CD4-positive, alpha-beta T cell treated with Interleukin-17A for 4 hours (primary cell): ENCODE results near the gene GAD2.

ENCODE experiments used
- DNase-seq: peaks from one replicate; pipeline ENCODE4 v3.0.0-alpha.2; 2020; ENCODE audit warnings: mixed read lengths

The GAD2 gene

DNA sequence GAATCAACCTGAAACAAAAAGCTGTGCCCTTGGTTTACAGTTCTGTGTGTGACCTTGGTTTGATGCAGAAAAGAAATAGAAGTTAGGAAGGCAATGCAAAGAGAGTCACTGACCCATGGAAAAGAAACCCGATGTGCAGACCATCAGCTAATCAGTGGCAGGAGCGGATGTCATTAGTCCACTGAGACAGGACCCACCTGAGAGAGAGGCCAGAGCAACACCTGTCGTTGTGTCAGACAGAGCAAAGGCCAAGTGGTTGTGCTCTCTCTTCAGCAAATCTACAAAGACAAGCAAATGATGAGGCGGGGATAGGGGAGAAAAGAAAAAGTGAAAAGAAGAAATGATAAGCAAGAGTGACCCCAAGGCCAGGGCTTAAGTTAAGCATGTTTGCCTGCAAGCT is 8.7 kb downstream of the GAD2 start:
- no peak for DNase-seq

DNA sequence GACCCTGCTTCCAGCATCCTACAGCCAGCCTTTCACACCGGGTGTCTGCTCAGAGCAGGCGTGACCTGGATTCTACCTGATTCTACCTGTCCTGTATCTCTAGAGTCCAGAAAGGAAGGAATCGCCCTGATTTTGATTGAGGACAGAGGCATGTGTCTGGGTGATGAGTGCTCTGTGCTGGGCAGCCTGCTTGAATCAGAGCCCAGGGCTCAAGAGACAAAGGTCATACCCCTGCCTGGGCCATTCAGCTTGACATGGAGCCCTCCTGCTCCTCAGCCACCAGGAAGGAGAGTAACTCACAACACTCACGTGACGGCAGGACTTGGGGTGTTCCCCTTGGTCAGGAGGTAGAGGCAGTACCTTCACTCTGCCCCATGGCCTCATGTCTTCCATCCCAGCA is 11.2 kb downstream of the GAD2 start:
- no peak for DNase-seq

DNA sequence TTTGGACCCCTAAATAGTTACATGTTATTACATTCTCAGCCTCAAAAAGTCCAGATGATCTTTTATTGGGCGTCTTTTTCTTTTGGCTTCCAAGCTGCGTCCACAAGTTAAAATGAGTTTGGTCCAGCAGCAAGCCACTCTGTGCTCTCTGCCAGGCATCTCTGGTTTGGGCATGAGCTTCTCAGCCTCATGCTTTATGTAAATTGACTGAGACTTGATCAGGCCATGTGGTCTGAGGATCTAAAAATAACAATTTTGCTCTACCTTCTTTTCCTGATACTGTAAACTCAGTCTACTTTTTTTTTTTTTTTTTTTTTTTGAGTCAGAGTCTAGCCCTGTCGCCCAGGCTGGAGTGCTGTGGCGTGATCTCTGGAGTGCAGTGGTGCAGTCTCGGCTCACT is 15.6 kb downstream of the GAD2 start:
- no peak for DNase-seq

DNA sequence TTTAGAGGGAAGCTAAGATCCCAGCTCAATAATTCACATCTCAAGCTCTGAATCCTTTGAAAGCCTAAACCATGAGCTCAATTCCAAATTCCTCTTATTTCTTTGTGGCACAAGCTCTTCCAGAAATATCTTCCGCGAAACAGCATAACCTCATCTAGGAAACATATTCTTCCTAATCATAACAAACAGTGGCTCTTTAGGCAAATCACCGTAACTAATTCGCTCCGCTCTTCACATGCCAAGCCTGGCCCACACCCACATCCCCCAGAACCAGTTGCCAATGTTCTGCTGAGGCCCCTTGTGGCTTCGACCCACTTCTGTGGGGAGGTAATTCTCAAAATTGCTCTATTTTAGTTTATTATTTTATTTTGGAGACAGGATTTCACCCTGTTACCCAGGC is 19.2 kb downstream of the GAD2 start:
- DNase-seq = no peak

DNA sequence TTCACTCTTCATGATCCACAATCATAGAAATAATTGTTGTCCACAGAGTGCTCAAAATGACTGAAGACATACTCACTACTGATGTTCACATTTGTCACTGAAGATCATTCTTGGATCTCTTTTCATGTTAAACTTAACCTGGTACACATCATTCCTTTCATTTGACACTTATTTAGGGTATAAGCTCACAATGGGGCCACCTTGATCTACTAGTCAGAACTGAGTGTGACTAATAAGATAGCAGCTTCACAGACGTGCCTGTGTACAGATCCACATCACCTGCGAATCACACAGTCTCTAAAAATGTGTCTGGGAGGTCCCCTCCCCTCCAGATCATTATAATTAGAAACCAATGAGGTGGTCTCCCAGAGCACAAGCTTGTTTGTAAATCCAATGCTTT is 21.8 kb downstream of the GAD2 start:
- DNase-seq = no peak

DNA sequence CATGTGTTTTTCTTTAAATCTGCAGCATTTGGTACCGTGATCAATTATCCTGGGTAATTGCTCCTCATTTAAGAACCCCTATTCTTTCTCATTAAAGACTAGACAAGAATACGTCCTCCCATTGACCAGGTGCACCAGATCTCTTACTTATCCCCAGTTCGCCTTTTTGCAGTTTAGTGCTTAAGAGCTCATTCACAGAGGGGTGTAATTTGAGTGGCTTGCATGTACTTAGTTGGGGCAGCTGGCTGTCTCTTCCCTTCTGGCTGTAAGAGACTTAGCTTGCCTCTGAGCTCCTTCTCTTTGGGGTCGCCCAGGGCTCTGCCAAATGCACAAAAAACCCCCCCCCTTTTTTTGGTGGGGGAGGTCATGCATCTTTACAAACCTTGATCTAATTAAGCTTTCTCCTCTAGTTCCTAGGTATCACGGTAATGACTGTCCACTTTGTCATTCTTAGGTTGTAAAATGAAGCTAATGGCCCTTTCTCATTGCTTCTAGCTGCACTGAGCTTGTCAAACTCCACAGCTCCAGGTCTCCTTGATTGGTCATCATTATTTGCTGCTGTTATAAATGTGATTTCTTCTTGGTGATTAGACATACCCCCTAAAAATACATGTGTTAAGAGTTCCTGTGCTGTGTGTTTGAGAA is 26.3 kb downstream of the GAD2 start:
- DNase-seq = no peak

DNA sequence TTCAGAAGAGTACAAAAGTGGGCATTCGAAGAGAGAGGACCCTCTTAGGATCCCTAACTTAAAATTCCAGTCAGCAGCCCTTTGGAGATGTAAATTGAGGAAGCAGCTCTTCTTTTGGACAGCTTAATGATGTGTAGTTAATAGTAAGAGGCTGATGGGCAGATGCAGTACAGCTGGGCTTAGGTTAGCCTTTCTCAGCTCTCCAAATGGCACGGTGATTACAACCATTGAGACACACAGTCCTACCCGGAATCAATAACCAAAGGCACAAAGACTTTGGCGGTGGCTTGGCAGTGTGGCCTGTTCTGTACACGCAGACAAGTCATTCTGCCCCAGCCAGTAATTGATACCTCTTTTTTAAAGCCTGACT is 26.8 kb downstream of the GAD2 start:
- DNase-seq = no peak

DNA sequence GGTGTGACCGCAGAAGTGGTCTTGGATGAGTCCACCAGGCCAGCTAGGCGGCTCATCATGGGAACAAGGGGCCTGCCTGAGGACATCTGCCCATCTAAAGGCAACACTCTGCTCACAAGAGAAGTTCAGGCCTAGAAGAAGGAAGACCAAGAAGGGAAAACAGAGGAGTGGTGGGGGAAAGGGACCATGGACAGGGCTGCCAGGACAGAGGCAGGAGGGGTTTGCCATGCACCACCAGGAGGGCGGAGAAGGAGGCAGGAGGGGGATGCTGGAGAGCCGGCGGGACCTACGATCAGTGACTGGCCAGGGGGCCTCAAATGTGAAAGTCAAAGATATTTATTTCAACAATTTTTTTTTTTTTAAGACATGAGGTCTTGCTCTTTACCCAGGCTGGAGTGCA is 33.1 kb downstream of the GAD2 start:
- DNase-seq = no peak

DNA sequence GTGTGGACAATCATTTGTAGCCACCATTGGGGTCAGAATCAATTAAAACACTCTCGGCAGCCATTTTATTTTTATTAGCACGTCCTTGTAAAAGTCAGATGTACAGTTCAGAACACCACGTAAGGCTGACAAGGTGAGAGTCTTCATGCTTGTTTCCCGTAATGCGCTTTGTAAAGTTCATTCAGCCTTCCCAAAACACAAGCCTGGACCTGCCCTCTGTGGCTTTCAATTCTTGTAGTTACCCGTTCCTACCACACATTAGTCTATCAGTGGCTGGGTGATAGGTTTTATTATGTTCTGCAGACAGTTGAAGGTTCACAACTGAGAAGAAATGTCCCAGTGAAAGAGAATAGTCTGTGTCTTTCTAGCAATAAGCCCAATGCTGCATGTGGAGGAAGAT is 35.4 kb downstream of the GAD2 start:
- DNase-seq = no peak

DNA sequence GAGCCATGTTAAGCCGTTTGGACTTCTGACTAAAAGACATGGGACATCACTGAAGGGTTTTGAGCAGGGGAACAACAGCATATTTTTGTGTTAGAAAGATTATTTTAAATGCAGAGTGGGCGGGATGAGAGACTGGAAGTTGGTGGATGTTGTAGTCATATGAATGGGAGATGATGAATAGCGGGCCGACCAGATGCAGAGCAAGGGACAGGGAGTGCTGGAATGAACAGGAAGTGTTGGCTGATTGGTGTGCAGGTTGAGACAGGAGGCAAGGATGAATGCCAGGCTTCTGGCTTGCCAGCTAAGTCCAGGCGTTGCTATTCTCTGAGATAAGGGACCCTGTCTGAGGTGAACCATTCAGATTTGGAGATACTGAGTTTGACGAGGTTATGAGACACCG is 38.0 kb downstream of the GAD2 start:
- DNase-seq = no peak

DNA sequence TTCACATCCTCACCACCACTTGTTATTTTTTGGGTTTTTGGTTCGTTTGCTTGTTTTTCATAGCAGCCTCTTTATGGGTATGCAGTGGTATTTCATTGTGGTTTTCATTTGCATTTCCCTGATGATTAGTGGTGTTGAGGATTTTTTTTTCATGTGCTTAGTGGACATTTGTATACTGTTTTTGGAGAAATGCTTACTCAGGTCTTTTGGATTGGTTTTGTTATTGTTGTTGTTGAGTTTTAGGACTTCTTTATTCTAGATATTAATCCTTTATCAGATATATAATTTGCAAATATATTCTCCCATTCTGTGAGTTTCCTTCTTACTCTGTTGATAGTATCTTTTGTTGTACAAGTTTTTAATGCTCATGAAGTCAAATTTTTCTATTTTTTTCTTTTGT is 42.8 kb downstream of the GAD2 start:
- no peak for DNase-seq

DNA sequence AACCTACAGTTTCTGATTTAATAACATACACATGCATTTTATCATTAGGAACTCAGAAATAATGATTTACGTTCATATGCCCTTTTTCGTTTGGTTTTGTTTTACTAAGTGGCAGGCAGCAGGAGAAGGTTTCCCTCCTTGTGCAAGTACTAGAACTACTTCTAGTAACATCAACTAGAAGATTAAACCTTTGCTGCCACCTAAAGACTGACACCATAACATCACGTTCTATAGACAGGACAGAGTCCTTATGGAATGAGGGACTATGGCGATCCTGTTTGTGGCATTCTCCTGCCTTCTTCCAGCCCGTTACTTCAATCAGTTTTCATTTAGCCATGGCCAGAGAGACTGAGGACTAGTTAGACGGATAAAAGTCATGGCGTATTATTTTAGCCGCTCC is 53.2 kb downstream of the GAD2 start:
- DNase-seq = no peak

DNA sequence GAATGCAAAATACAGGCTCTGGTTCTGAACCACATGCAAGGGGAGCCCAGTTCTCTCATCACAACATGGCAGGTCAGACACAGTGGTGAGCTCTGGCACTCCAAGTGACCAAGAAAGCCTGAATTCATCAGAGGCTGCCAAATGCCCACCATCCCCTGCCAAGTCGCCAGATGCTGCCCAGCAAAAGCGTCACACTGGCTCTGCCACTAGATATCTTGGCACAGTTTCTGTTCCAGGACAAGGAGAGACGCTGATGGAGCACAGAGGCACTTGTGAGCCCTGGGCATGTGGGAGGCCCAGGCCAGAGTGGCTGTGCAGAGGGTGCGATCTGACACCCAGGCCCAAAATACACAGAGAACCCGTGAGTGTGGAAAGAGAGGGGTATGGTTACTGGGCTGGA is 57.8 kb downstream of the GAD2 start:
- DNase-seq = no peak

DNA sequence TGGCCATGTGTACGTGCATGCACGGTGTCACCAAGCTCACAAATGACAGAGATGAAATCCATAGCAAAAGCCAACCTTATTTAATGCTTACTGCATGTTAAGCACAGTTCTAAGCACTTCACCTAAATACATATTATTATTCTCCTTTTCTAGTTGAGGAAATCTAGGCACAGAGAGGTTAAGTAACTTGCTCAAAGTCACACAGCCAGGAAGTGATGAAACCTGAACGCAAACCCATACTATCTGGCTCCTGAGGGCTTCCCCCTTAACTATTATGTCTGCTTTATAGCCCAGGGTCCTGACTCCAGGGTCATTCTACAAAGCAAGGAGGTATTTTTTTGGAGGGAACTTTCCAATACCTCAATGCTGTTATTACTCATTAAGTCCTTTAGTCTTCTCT is 61.7 kb downstream of the GAD2 start:
- DNase-seq = no peak

DNA sequence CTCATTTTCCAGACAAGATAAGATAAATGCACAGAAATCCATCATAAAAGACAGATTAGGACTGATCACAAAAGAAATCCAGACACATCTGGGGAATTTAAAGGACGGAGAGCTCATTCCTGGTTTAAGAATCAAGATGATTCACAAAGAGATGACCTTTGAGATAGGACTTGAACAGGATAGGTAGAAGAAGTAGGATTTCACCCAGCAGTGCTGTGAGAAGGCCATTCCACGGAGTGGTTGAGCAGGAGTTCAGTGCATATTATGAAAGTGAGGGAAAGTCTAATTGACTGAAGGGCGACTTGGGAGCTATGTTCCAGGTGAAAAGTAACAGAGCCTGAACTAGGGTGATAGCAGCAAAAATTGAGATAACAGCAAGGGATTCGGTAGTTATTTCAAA is 73.7 kb downstream of the GAD2 start:
- no peak for DNase-seq

DNA sequence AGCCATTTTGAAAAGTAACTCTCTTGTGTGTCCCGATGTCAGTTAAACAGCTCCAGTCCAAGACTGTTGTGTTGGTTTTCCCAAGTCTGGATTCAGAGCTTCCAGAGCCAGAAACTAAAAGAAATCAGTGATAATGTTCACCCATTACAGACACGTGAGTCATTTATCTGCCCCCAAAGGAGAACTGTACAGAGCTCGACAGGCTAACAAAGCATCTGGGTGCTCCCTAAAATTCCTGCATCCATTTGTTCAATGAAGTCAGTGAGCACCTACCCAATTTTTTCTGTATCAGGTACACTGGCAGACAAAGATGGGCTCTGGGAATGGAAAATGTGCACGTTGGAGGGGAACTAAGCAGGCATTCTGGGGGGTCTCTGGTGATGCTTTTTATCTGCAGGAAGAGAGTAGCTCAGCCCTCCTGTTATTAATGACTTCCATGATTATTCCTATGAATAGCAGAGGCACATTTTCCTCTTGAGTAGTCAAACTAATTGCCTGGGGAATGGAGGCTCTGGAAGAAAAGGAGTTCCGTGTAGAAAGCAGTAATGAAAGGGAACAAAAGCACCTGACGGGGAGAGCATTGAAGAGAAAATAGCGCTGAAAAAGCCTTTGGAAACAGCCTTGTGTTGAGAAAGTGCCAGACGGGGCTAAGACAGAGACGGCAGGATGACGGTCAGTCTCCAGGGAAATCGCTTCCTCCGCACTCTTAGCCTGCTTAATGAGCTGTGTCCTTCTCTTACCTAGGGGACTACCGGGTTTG is 75.3 kb downstream of the GAD2 start:
- DNase-seq = no peak

DNA sequence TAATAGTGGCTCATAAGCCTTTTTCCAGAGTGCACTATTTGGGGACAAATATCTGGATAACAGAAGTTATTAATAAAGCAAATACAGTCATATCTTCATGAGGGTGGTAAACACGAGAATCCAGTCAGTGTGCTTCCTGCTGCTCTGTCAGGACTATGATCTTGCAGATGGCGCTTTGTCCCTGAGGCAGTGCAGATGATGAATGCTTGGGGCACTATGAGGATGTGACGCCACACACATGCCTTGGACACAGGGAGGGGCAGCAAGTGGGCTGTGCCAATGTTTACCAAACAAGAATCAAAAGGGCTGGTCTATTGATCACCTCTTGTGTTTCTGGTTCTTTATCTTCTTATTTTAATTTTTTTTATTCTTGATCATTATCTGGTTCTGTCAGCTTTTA is 79.8 kb downstream of the GAD2 start:
- no peak for DNase-seq

DNA sequence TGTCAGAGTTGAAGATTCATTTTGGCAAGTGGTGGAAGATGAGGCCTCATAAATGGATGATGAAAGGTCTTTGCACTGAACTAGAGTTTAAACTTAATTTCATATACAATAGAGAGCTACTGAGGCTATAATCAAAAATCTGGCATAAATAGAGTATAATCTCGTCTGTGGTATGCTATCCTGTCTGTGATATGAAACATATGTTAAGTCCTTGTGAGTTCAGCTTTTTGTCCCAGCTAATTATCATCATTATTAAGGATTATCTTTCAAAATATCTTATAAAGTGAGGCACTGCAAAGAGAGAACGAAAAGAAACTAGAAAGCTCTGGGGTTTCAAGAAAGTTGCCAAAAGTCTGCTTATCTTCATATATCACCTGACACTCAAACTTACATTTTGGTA is 83.4 kb downstream of the GAD2 start:
- DNase-seq = no peak

DNA sequence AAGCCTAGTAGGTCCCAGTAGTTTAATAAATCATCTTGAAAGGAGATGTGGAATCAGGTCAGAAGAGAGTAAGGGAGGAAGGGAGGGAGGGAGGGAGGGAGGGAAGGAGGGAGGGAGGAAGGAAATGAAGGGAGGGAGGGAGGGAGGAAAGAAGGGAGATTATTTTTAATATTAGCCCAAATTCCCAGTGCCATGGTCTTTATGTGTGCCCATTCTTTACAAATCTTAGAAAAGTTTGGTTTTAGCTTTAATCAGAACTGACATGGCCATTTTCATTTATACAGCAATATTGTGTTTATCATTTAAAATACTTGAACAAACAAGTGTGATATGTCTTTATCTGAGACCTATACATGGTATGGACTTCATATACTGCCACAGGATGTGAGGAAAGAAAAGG is 86.8 kb downstream of the GAD2 start:
- no peak for DNase-seq

DNA sequence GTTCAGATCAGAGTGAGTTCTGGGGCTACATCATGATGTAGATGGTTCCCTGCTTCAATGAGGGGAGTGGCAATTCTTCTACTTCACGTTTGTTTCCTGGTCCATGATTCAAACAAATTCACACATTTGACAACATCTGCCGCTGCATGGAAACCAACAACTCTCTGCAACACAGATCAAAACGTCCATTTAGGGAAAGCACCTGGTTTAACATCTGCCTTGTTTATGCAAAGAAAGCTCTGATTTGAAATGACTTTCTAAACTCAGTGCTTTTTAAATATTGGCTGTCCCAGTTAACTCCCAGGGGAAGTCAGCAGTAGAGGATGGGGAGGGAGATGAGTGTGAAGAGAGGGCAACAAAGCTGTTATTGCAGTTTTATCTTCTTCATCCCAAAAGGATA is 93.8 kb downstream of the GAD2 start:
- DNase-seq = no peak

DNA sequence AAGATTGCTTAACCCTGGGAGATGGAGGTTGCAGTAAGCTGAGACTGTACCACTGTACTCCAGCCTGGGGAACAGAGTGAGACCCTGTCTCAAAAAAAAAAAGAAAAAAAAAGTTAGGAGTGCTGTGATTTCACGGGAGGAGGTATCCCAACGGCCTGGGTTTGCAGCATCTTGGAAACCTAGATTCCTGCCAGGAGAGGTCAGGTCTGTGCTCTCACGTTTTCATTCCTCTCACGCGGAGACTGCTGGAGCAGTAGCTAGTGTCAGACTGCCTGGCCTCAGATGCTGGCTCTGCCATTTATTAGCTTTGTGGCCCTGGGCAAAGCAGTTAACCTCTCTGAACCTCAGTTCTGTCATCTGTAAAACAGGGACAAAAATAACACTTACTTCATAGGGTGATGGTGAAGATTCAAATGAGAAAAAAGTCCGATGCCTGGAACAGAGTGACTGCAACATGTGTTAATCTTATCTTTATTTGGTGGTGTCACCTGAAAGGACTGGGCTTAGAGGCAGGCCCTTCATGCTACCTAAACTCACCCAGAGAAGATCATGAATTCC is 94.9 kb downstream of the GAD2 start:
- no peak for DNase-seq

DNA sequence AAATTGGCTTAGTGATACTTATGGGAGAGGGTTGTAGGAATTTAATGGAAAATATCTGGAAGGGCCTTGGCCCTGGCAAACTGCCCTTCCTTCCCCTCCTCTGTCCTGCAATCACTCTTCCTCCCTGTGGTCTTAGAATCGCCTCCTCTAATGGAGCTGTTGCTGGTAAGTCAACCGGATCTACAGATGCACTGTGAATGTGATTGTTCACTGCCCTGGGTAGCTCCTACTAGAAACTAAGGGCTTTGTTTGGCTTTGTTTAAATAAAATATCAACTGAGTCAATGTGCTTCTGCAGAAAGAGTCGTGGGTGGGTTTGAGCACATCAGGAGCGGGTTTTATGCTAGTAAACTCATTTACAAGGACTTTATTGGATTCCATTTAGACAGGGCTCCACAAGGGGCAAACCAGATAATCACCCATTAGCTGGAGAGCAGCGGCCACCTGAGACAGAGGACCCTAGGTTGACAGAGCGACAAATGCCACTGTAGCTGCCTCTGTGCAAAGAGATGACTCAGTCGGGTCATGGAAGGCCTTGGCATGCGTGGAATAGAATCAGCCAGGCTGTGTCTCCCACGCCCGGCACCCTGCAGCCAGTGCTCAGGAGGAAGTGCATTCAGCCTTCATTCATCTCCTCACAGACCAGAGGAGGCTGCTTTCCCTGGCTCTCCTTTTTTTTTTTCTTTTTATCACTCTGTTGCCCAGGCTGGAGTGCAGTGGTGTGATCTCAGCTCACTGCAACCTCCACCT is 97.9 kb downstream of the GAD2 start:
- no peak for DNase-seq

DNA sequence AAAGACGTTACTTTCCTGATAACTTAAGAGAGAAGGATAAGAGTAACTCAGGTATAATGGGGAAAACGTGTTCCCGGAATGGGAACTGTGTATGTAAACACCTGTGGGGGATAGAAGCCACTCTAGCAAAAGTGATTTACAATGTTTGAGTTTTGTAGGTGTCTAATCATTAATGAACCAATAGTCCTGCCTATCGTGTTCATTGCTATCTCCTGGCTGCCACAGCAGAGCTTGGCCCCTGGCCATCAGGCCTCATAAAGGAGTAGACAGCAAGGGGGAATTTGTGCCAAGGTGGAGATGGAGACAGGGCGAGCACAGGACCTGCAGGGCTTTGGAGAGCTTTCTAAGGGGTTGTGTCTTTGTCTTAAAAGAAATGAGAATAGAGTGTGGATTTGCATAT is 102.1 kb downstream of the GAD2 start:
- no peak for DNase-seq

DNA sequence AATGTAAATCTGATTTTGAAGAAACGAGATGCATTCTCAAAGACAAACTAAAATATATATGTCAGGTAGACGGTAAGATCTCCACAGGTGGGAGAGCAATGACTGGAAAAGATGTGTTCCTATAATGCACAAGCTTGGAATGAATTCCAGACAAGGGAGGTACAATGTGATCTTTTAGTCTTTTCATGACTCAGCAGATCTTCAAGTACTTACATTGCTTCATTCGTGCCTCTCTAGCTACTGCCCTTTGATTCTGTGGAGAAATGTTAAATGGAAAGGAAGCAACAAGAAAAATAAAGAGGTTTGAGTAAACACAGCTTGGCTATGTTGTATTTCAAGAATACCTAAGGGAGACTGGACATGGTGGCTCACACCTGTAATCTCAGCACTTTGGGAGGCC is 106.6 kb downstream of the GAD2 start:
- no peak for DNase-seq
